ENCODE measurements around the gene SLC15A3. TPM values are rescaled to one million over a fixed set of nuclear protein-coding genes. Genes with fewer than 3 reads are reported as not detected.

Gene SLC15A3
- polyA plus RNA-seq, 1 experiment: 4.8 TPM

GRCh38 chr11:60925868-60926267 is 26.1 kb downstream of the SLC15A3 start:
- H3K27ac ChIP-seq (ENCODE audit: low read depth, low read length): peak overlapping the region; percentile 52
- H3K4me3 ChIP-seq (ENCODE audit: low read depth, low read length): peak overlapping the region; percentile 79
- TF ChIP-seq, protein P1, sequence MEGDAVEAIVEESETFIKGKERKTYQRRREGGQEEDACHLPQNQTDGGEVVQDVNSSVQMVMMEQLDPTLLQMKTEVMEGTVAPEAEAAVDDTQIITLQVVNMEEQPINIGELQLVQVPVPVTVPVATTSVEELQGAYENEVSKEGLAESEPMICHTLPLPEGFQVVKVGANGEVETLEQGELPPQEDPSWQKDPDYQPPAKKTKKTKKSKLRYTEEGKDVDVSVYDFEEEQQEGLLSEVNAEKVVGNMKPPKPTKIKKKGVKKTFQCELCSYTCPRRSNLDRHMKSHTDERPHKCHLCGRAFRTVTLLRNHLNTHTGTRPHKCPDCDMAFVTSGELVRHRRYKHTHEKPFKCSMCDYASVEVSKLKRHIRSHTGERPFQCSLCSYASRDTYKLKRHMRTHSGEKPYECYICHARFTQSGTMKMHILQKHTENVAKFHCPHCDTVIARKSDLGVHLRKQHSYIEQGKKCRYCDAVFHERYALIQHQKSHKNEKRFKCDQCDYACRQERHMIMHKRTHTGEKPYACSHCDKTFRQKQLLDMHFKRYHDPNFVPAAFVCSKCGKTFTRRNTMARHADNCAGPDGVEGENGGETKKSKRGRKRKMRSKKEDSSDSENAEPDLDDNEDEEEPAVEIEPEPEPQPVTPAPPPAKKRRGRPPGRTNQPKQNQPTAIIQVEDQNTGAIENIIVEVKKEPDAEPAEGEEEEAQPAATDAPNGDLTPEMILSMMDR (IDR thresholded peaks at IDR 0.05; ENCODE audit: low read depth, low read length): 0 out of 2 replicates have a peak, but pooled peaks have one; percentile 12
- peak; percentile 29 for DNase-seq (ENCODE audit: low read depth, low spot score)
- CTCF ChIA-PET: interaction anchor here (1.6 kb wide), 1 partner anchor 94 kb away, joined by 3 read pairs; no protein-coding TSS in a partner anchor
- H3K9me3 ChIP-seq (ENCODE audit: control insufficient read depth, insufficient read depth, low read length): no peaks in the 10 kb centered on the region; the same call in 1 of the 2 replicates
- POLR2A ChIA-PET: interaction anchor here (0.6 kb wide), 2 partner anchors 14 to 52 kb away, joined by 3 read pairs; no protein-coding TSS in a partner anchor
- no peaks in the 10 kb centered on the region for H3K27me3 ChIP-seq (ENCODE audit: control insufficient read depth, insufficient read depth, low read length)

- Histone ChIP-seq H3K27ac (ENCODE audit: low read depth, low read length) (peak overlapping the region; percentile 52), H3K27me3 (ENCODE audit: control insufficient read depth, insufficient read depth, low read length) (no peaks in the 10 kb centered on the region), H3K9me3 (ENCODE audit: control insufficient read depth, insufficient read depth, low read length) (no peaks in the 10 kb centered on the region; the same call in 1 of the 2 replicates), H3K4me3 (ENCODE audit: low read depth, low read length) (peak overlapping the region; percentile 79)
- no peak for DNase-seq (ENCODE audit: low read depth, low spot score)
- TF ChIP-seq, protein P1 (IDR thresholded peaks at IDR 0.05; ENCODE audit: low read depth, low read length): no peak
- CTCF ChIA-PET: no interaction called here
- POLR2A ChIA-PET: interaction anchor here (0.6 kb wide), 2 partner anchors 15 to 51 kb away, joined by 3 read pairs; no protein-coding TSS in a partner anchor
Measured at GRCh38 chr11:60924906-60925853, 26.8 kb downstream of the SLC15A3 start.

- peak within 1 kb of the TSS; percentile 79 for H3K4me3 ChIP-seq (ENCODE audit: low read depth, low read length)
- ChIA-PET POLR2A (interaction anchor here (1.0 to 1.4 kb wide), 2 partner anchors 9 to 10 kb away, joined by 5 to 6 read pairs; partner anchors contain the start of gene TMEM109), CTCF (interaction anchor here (1.0 to 1.1 kb wide), 2 partner anchors 9 to 11 kb away, joined by 3 to 4 read pairs; partner anchors contain the start of gene TMEM109)
- no peak for DNase-seq (ENCODE audit: low read depth, low spot score)
- no peaks in the 10 kb centered on the region; the same call in 1 of the 2 replicates for H3K9me3 ChIP-seq (ENCODE audit: control insufficient read depth, insufficient read depth, low read length)
- H3K27ac ChIP-seq (ENCODE audit: low read depth, low read length): peak within 1 kb of the TSS; percentile 52
- H3K27me3 ChIP-seq (ENCODE audit: control insufficient read depth, insufficient read depth, low read length): no peaks in the 10 kb centered on the region
- TF ChIP-seq, protein P1 (IDR thresholded peaks at IDR 0.05; ENCODE audit: low read depth, low read length): no peak
Measured at GRCh38 chr11:60924110-60924905, 27.7 kb downstream of the SLC15A3 start, which contains the start of gene TMEM132A. Gene TMEM132A, plus strand, starts transcription at chr11:60924460. Its CDS starts 174 bp downstream, at chr11:60924634.

DNA sequence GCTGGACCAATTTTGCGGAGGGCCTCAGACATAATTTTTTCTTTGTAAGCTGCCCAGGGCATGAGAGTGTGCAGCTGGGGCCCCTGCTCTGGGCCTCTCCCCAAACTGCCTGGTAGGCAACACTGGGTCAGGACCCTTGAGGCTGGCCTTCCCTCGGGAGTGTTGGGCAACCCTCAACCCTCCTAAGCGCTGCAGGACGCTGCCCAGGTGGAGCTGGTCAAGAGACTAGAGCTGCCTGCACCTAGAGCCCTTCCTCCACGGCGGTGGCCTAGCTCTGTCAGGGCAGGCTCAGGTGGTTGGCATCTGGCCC is 28.2 kb downstream of the SLC15A3 start:
- TF ChIP-seq, protein P1 (IDR thresholded peaks at IDR 0.05; ENCODE audit: low read depth, low read length): no peak
- ChIA-PET CTCF (interaction anchor here (1.0 to 1.1 kb wide), 2 partner anchors 8 to 10 kb away, joined by 3 to 4 read pairs; partner anchors contain the start of gene TMEM109), POLR2A (interaction anchor here (1.0 to 1.4 kb wide), 2 partner anchors 9 to 10 kb away, joined by 5 to 6 read pairs; partner anchors contain the start of gene TMEM109)
- H3K4me3 ChIP-seq (ENCODE audit: low read depth, low read length): peak overlapping the region; percentile 79
- no peaks in the 10 kb centered on the region; the same call in 1 of the 2 replicates for H3K9me3 ChIP-seq (ENCODE audit: control insufficient read depth, insufficient read depth, low read length)
- H3K27me3 ChIP-seq (ENCODE audit: control insufficient read depth, insufficient read depth, low read length): no peaks in the 10 kb centered on the region
- DNase-seq (ENCODE audit: low read depth, low spot score): no peak
- no peak overlapping the region for H3K27ac ChIP-seq (ENCODE audit: low read depth, low read length)
